ENCODE data around the gene ZNG1A.
A peak's percentile ranks its signal among the peaks of the same experiment; 100 is the strongest.
"Not testable (repeated sequence)": the region's sequence is repeated elsewhere in the genome, so short reads cannot be mapped to it uniquely, and the experiment has no call there.

ZNG1A gene

DNA sequence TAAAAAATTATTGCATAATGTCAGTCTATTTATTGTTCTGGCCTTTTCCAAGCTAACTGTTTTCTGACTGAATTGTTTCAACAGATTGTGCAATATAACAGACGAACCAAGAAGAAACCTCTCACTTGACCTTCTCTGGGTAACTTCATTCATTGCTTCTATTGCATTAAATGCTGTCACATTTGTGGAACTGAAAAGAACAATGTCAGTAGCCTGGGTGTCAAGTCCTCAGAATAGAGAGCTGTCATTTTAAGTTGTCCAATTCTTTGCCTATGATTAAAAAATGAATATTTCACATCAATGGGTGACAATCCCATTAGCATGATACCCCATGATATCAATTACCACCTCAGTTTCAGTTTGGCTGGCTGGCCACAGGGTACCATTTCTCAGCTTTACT lies 19.0 kb downstream of the ZNG1A start:
- POLR2A ChIA-PET; DNase-seq (ENCODE audit: low read depth, low spot score); CTCF ChIA-PET; H3K4me3 ChIP-seq (ENCODE audit: low read depth, low read length): not testable (repeated sequence)

DNA sequence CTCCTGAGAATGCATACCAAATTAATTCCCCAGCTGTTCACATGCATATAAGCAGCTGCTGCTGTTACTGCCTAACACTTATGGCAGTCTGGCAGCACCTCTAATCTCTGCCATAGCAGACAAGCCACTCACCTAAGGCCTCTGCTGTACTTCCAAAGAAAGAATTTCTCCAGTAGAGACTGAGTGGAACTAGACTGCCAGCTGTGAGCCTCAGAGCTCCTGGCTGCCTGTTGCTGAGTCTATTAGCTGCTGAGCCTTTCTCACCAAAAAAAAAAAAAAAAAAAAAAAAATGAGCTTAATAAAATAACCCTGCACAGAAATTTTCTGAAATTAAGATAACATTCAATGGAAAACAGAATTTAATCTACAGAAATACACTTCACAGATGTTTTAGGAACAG lies 27.7 kb downstream of the ZNG1A start:
- DNase-seq (ENCODE audit: low read depth, low spot score); CTCF ChIA-PET; H3K4me3 ChIP-seq (ENCODE audit: low read depth, low read length); POLR2A ChIA-PET: not testable (repeated sequence)

DNA sequence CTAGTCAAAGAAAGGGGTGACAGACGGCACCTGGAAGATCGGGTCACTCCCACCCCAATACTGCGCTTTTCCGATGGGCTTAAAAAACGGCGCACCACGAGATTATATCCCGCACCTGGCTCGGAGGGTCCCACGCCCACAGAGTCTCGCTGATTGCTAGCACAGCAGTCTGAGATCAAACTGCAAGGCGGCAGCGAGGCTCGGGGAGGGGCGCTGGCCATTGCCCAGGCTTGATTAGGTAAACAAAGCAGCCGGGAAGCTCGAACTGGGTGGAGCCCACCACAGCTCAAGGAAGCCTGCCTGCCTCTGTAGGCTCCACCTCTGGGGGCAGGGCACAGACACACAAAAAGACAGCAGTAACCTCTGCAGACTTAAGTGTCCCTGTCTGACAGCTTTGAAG lies 39.0 kb downstream of the ZNG1A start:
- DNase-seq (ENCODE audit: low read depth, low spot score); POLR2A ChIA-PET; CTCF ChIA-PET; H3K4me3 ChIP-seq (ENCODE audit: low read depth, low read length): not testable (repeated sequence)

DNA sequence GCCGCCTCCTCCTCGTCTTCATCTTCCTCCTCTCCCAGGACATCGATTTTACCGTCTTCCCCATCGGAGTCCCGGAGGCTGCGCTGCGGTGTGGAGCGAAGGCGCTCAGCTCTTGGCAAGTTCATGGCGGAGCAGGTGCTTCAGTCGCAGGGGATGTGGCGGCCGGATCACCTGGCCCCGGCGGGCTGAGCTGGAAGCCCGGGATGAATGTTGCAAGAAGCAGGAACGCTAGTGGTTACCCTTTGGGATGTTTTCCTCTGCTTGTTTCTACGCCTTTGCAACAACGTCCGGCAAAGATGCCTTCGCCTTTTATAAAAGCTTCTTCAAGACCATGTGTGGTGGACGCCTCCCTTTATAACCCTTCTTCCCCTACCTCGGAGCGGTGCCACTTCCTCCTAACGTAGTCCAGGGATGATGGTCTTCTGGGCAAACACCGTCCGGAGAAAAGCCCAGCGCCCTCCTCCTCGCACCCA lies 60.8 kb downstream of the ZNG1A start, which contains the start of gene FOXD4:
TSS of gene FOXD4 (minus strand) at position 423 of the 473 bp plus-strand sequence. CDS start at position 125, 298 bp downstream.
- H3K4me3 ChIP-seq (ENCODE audit: low read depth, low read length); CTCF ChIA-PET; DNase-seq (ENCODE audit: low read depth, low spot score); POLR2A ChIA-PET: not testable (repeated sequence)

DNA sequence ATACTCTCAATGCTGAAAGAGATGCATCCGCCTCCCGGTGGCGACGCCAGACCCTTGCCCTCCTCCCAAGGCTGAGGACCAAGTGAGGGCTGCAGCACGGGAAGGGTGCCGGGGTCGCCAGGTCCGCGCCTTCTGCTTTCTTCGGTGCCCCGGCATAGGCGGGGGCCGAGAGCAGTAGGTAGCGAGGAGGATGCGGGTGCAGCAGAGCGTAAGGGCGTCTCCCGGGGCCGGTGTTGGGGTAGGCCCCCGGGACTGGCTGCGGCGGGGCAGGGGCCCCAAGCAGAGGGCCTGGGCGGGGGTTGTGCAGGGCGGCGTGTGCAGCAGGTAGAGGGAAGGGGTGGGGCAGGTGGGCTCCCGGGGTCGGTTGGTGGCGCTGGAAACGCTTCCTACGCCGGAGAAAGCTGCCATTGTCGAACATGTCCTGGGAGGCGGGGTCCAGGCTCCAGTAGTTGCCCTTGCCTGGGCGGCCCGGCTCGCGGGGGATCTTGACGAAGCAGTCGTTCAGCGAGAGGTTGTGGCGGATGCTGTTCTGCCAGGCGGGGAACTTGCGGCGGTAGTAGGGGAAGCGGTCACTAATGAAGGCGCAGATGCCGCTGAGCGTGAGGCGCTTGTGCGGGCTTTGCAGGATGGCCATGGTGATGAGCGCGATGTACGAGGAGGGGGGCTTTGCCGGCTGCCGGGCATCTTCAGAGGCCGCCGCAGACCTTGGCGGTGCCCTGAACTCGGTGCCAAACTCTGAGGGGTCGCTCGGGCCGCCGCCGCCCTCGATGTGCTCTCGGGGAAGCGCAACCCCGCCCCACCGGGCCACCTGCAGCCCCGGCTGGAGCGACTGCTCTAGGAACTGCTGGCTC lies 61.5 kb downstream of the ZNG1A start:
- H3K4me3 ChIP-seq (ENCODE audit: low read depth, low read length); POLR2A ChIA-PET; CTCF ChIA-PET; DNase-seq (ENCODE audit: low read depth, low spot score): not testable (repeated sequence)

DNA sequence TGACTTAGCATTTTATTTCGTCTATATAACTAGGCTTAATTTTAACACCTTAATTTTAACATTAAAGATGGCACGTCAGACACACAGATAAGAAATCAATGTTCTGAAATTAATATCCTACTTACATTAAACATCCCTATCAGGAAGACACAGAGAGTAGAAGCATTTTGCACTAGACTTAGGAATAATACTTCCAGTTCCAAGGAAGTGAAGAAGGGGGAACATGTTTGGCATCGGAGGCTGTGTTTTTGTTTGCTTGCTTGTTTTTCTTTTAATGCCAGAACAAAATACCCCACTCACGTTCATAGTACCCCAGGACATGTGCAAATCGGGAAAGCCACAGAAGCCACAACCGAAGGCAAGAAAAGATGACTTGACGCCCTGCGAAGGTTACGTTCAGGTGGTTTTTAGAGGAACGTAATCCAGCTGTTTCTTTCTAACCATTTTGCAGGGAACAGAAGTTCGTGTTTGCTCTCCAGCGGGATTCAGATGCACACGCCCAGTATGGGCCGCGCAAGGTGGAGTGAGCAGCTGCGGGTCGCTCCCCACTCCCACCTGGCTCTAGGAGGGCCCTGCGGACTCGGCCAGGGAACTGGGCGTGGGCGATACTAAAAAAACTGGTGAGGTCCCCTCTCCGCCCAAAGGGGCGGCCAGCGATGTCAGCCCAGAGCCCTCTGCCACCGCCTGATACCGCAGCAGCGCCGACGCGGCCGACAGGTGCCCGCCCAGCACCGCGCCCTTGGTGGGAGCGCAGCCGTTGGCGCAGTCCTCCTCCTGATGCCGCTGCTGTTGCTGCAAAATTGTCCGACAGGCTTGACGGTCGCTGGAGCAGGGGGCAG lies 62.4 kb downstream of the ZNG1A start:
- CTCF ChIA-PET; DNase-seq (ENCODE audit: low read depth, low spot score); POLR2A ChIA-PET; H3K4me3 ChIP-seq (ENCODE audit: low read depth, low read length): not testable (repeated sequence)

DNA sequence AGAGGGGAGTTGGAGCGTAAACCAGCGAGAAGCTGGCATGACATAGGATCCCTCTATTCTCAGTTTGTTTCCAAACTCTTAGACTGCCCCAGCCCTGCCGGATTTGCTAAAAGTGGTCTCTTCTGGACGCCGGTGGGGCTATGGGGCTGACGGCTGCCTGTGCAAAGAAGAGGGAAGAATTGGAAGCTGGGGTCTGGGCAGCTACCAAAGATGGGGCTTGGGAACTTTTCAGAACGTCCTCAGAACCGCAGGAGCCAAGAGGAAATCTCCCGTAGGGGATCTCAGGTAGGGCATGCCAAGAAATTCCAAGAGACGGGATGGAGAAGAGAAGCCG lies 63.8 kb downstream of the ZNG1A start:
- H3K4me3 ChIP-seq (ENCODE audit: low read depth, low read length); DNase-seq (ENCODE audit: low read depth, low spot score); CTCF ChIA-PET; POLR2A ChIA-PET: not testable (repeated sequence)

GRCh38 chr9:114267-115117 lies 64.4 kb downstream of the ZNG1A start:
- DNase-seq (ENCODE audit: low read depth, low spot score); POLR2A ChIA-PET: not testable (repeated sequence)
- H3K4me3 ChIP-seq (ENCODE audit: low read depth, low read length): peak overlapping the region; percentile 32; the same call in 1 of the 2 replicates

GRCh38 chr9:113468-114266 lies 65.2 kb downstream of the ZNG1A start:
- CTCF ChIA-PET; POLR2A ChIA-PET; DNase-seq (ENCODE audit: low read depth, low spot score): not testable (repeated sequence)
- peak overlapping the region; percentile 32 for H3K4me3 ChIP-seq (ENCODE audit: low read depth, low read length)

More at GRCh38 chr9:114267-115117, 64.4 kb downstream of the ZNG1A start:
- CTCF ChIA-PET: not testable (repeated sequence)

GRCh38 chr9:112589-113467 lies 66.0 kb downstream of the ZNG1A start:
- DNase-seq (ENCODE audit: low read depth, low spot score); CTCF ChIA-PET; H3K4me3 ChIP-seq (ENCODE audit: low read depth, low read length); POLR2A ChIA-PET: not testable (repeated sequence)

DNA sequence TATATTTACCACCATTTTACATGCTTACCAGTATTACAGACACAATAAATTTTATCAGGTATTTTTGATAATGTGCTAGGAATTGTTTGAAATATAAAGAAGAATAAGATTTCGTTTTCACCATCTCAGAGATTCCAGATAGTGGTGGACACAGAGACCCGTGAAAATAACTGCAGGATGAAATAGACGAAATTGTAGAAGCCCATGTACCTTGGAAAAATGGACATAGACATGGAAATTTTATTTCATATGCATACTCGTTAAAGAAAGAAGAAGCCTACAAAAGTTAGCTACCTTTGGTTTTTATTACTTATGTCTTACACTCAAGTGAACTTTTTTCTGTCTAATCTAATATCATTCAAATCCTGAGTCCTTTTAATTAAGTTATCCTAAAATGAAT lies 68.2 kb downstream of the ZNG1A start:
- DNase-seq (ENCODE audit: low read depth, low spot score); CTCF ChIA-PET; H3K4me3 ChIP-seq (ENCODE audit: low read depth, low read length); POLR2A ChIA-PET: not testable (repeated sequence)

DNA sequence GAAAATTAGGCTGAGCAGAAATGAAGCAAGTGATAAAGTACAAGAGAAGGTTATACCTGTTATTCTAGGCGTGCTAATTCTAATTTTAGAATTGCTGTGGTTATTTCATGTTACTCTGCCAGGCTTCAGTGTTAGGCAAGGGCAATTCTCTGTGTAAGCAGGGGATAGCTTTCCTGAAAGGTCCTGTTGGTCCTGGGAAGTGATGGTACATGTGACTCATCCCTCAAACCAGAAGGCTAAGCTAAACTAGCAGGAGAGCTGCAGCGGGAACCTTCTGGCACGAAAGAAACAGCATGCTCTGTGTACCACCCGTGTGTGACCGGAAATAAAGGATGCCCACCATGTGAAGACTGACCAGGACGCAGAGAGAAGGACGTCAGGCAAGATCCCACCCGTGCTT lies 69.3 kb downstream of the ZNG1A start:
- H3K4me3 ChIP-seq (ENCODE audit: low read depth, low read length); CTCF ChIA-PET; POLR2A ChIA-PET; DNase-seq (ENCODE audit: low read depth, low spot score): not testable (repeated sequence)

GRCh38 chr9:108742-109495 lies 69.9 kb downstream of the ZNG1A start:
- POLR2A ChIA-PET; H3K4me3 ChIP-seq (ENCODE audit: low read depth, low read length); DNase-seq (ENCODE audit: low read depth, low spot score); CTCF ChIA-PET: not testable (repeated sequence)

GRCh38 chr9:105991-106390 lies 72.9 kb downstream of the ZNG1A start:
- H3K4me3 ChIP-seq (ENCODE audit: low read depth, low read length); DNase-seq (ENCODE audit: low read depth, low spot score); CTCF ChIA-PET; POLR2A ChIA-PET: not testable (repeated sequence)
